ENCODE results near the gene INPPL1.

Gene INPPL1

GRCh38 chr11:72217841-72218240 is 6.7 kb upstream of the INPPL1 start:
- no peak for DNase-seq

- DNase-seq: no peak
Observed at GRCh38 chr11:72218251-72218745, 6.3 kb upstream of the INPPL1 start.

GRCh38 chr11:72220696-72221363 is 3.7 kb upstream of the INPPL1 start:
- no peak for DNase-seq

- DNase-seq: no peak
Observed at GRCh38 chr11:72221386-72222075, 3.0 kb upstream of the INPPL1 start.

- DNase-seq: no peak
Observed at GRCh38 chr11:72222106-72222891, 2.3 kb upstream of the INPPL1 start.

- DNase-seq: peak; percentile 85
Observed at GRCh38 chr11:72222907-72223614, 1.5 kb upstream of the INPPL1 start.

GRCh38 chr11:72223615-72224563 is 678 bp upstream of the INPPL1 start:
- peak; percentile 31 for DNase-seq

GRCh38 chr11:72225411-72225951 is 914 bp downstream of the INPPL1 start:
- no peak for DNase-seq

- DNase-seq: no peak
Observed at GRCh38 chr11:72226701-72227100, 2.1 kb downstream of the INPPL1 start.

GRCh38 chr11:72227316-72228228 is 3.0 kb downstream of the INPPL1 start:
- DNase-seq: no peak

- DNase-seq: no peak
Observed at GRCh38 chr11:72228229-72228843, 3.8 kb downstream of the INPPL1 start.

- no peak for DNase-seq
Observed at GRCh38 chr11:72228844-72229231, 4.3 kb downstream of the INPPL1 start.

- no peak for DNase-seq
Observed at GRCh38 chr11:72229336-72229924, 4.9 kb downstream of the INPPL1 start.

- DNase-seq: no peak
Observed at GRCh38 chr11:72229925-72230763, 5.6 kb downstream of the INPPL1 start.

GRCh38 chr11:72230764-72231365 is 6.3 kb downstream of the INPPL1 start:
- DNase-seq: no peak

- no peak for DNase-seq
Observed at GRCh38 chr11:72231396-72232259, 7.1 kb downstream of the INPPL1 start.

All from activated CD4-positive, alpha-beta T cell treated with anti-CD3 and anti-CD28 coated beads for 1 hour (primary cell).